Right lobe of liver (tissue), 4 donors: ENCODE results near the gene SSX7.
"Not testable (repeated sequence)": the region's sequence is repeated elsewhere in the genome, so short reads cannot be mapped to it uniquely, and the experiment has no call there.

ENCODE experiments used
- POLR2A ChIP-seq: fragments of 450-650 bp; IDR thresholded peaks from one replicate; pipeline ENCODE4 v1.6.1; 2017; ENCODE audit warnings: antibody characterized with exemption, mild to moderate bottlenecking
- TF ChIP-seq, protein P1 (sequence below), 4 donors: fragments of 200-600 bp in 3 of 4; fragments of 450-650 bp in 1 of 4; IDR thresholded peaks; one replicate each; pipeline versions ENCODE4 v1.5.1 to v1.8.0; 2016 to 2022; ENCODE audit warnings: antibody characterized with exemption in 4 of 4, mild to moderate bottlenecking in 2 of 4
- donor health status: DM: no; HTN: no; CAD: no.
- donor health status: DM: no; HTN: no; CAD: no.
- donor health status: DM: no; HTN: yes; CAD: no.

DNA sequence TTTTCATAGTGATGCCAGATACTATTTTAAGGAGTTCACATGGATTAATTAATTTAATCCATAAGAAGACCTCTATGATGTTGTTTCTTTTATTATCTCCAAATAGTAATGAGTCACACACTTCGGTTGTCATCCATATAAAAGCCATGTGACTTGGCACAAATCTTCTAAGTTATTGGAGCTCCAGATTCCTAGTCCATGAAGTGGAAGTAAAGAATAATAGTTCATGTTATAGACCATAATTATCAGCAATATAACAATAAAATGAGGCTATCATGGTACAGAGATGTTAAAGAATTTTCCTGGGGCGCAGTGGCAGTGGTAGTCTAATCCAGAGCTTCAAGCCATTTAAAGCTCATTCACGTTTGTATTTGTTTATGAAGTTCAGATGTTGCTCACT lies 26.2 kb downstream of the SSX7 start:
- TF ChIP-seq, protein P1, sequence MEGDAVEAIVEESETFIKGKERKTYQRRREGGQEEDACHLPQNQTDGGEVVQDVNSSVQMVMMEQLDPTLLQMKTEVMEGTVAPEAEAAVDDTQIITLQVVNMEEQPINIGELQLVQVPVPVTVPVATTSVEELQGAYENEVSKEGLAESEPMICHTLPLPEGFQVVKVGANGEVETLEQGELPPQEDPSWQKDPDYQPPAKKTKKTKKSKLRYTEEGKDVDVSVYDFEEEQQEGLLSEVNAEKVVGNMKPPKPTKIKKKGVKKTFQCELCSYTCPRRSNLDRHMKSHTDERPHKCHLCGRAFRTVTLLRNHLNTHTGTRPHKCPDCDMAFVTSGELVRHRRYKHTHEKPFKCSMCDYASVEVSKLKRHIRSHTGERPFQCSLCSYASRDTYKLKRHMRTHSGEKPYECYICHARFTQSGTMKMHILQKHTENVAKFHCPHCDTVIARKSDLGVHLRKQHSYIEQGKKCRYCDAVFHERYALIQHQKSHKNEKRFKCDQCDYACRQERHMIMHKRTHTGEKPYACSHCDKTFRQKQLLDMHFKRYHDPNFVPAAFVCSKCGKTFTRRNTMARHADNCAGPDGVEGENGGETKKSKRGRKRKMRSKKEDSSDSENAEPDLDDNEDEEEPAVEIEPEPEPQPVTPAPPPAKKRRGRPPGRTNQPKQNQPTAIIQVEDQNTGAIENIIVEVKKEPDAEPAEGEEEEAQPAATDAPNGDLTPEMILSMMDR (IDR thresholded peaks at IDR 0.05): not testable (repeated sequence)
- not testable (repeated sequence) for TF ChIP-seq POLR2A
